ENCODE measurements around the gene UNKL. TPM values are rescaled to one million over a fixed set of nuclear protein-coding genes. Genes with fewer than 3 reads are reported as not detected.

The UNKL gene
- total RNA-seq, 1 donor from 2014 or later, result 9.8 TPM

- DNase-seq, result no peak
These were observed 88.7 kb downstream of the UNKL start for GRCh38 chr16:1325673-1326371.

GRCh38 chr16:1325261-1325660, 89.2 kb downstream of the UNKL start:
- DNase-seq, result no peak

GRCh38 chr16:1324286-1324826, 90.1 kb downstream of the UNKL start:
- no peak for DNase-seq

- DNase-seq, result no peak
These were observed 90.9 kb downstream of the UNKL start for GRCh38 chr16:1323296-1324239.

GRCh38 chr16:1322407-1322806, 92.1 kb downstream of the UNKL start:
- DNase-seq, result no peak

GRCh38 chr16:1320658-1321240, 93.8 kb downstream of the UNKL start:
- no peak for DNase-seq

GRCh38 chr16:1320097-1320496, 94.4 kb downstream of the UNKL start:
- no peak for DNase-seq

- DNase-seq, result no peak
These were observed 95.5 kb downstream of the UNKL start for GRCh38 chr16:1319041-1319440.

- DNase-seq, result no peak
These were observed 96.3 kb downstream of the UNKL start for GRCh38 chr16:1318268-1318545.

GRCh38 chr16:1317479-1318267, 96.8 kb downstream of the UNKL start:
- no peak for DNase-seq

- no peak for DNase-seq
These were observed 98.5 kb downstream of the UNKL start for GRCh38 chr16:1316033-1316405.

- DNase-seq, result no peak
These were observed 99.1 kb downstream of the UNKL start for GRCh38 chr16:1315081-1316032.

- no peak for DNase-seq
These were observed 100.0 kb downstream of the UNKL start for GRCh38 chr16:1314399-1315068.

GRCh38 chr16:1313721-1314369, 100.7 kb downstream of the UNKL start:
- no peak for DNase-seq

Other genes with a start within 250 kb of the UNKL start
- not detected for gene TPSG1, start 189.4 kb downstream of the UNKL start, total RNA-seq
- gene TPSB2, start 184.5 kb downstream of the UNKL start, total RNA-seq, result 3.9 TPM
- gene TPSAB1, start 174.0 kb downstream of the UNKL start, total RNA-seq, result 11.6 TPM
- gene TPSD1, start 158.6 kb downstream of the UNKL start, total RNA-seq, result 1.3 TPM
- 44.5 TPM for gene UBE2I, start 105.1 kb downstream of the UNKL start, total RNA-seq
- 1.2 TPM for gene BAIAP3, start 81.1 kb downstream of the UNKL start, total RNA-seq
- 24.6 TPM for gene TSR3, start 62.8 kb downstream of the UNKL start, total RNA-seq
- 24.6 TPM for gene GNPTG, start 62.8 kb downstream of the UNKL start, total RNA-seq
- 8.1 TPM for gene UQCC4, start 6.0 kb upstream of the UNKL start, total RNA-seq
- not detected for gene PERCC1, start 16.4 kb upstream of the UNKL start, total RNA-seq
- gene CCDC154, start 29.9 kb upstream of the UNKL start, total RNA-seq, result 0.49 TPM
- gene CLCN7, start 60.3 kb upstream of the UNKL start, total RNA-seq, result 34.8 TPM
- 0.10 TPM for gene PTX4, start 74.2 kb upstream of the UNKL start, total RNA-seq
- 19.4 TPM for gene TELO2, start 78.7 kb upstream of the UNKL start, total RNA-seq
- 6.2 TPM for gene TMEM204, start 119.0 kb upstream of the UNKL start, total RNA-seq
- gene IFT140, start 197.4 kb upstream of the UNKL start, total RNA-seq, result 15.9 TPM
- gene CRAMP1, start 197.7 kb upstream of the UNKL start, total RNA-seq, result 11.3 TPM

Data from skin of body (tissue), 2 donors.